Measurements from ENCODE around the gene C16orf46.

DNA sequence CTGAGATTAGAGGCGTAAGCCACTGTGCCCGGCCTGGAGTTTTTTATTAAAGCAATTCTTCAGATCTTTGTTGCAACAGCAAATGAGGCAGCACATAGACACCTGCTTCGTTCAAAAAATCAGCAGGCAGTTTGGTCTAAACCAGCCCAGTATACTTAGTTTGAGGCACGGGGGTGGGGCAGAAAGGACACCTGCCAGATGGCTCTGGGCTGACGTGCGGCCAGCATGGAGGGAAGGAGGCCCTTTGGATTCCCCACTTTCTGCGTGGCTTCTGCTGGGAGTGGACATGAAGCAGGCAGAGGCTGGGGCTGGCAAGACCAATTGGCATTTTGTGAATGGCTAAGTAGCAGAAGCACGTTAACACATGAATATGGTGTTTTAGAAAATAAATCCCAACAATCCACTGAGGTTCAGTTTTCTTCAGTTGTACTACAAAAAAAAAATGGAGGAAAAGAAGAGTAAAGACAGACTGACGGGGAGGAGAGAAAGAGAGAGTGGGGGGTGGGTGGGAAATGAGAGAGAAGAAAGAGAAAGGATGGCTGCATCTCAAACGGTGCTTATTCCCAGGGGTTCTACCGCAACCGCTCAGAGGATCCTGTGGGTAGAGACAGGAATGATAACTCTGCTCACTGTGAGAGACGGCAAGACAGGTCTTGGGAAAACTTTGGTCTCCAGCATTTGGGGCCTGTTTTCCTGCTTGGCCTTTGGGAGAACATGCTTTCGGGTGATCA is 16.3 kb downstream of the C16orf46 start:
- TF ChIP-seq, protein P1, sequence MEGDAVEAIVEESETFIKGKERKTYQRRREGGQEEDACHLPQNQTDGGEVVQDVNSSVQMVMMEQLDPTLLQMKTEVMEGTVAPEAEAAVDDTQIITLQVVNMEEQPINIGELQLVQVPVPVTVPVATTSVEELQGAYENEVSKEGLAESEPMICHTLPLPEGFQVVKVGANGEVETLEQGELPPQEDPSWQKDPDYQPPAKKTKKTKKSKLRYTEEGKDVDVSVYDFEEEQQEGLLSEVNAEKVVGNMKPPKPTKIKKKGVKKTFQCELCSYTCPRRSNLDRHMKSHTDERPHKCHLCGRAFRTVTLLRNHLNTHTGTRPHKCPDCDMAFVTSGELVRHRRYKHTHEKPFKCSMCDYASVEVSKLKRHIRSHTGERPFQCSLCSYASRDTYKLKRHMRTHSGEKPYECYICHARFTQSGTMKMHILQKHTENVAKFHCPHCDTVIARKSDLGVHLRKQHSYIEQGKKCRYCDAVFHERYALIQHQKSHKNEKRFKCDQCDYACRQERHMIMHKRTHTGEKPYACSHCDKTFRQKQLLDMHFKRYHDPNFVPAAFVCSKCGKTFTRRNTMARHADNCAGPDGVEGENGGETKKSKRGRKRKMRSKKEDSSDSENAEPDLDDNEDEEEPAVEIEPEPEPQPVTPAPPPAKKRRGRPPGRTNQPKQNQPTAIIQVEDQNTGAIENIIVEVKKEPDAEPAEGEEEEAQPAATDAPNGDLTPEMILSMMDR (IDR thresholded peaks at IDR 0.05; ENCODE audit: borderline replicate concordance, extremely low read depth, low read length, poor library complexity, severe bottlenecking) = no peak
- TF ChIP-seq EZH2 (IDR thresholded peaks at IDR 0.05; ENCODE audit: borderline replicate concordance, low read depth, low read length, severe bottlenecking) = no peak
